HG03135 (cell line): ENCODE measurements around the gene C19orf25.

Experiments used
- ATAC-seq: cut with Tn5 transposase; IDR thresholded peaks from one replicate; pipeline ENCODE4 v1.9.1; 2021; ENCODE audit warnings: mild to moderate bottlenecking, moderate library complexity; ENCODE audit not compliant: unreplicated experiment

The C19orf25 gene

DNA sequence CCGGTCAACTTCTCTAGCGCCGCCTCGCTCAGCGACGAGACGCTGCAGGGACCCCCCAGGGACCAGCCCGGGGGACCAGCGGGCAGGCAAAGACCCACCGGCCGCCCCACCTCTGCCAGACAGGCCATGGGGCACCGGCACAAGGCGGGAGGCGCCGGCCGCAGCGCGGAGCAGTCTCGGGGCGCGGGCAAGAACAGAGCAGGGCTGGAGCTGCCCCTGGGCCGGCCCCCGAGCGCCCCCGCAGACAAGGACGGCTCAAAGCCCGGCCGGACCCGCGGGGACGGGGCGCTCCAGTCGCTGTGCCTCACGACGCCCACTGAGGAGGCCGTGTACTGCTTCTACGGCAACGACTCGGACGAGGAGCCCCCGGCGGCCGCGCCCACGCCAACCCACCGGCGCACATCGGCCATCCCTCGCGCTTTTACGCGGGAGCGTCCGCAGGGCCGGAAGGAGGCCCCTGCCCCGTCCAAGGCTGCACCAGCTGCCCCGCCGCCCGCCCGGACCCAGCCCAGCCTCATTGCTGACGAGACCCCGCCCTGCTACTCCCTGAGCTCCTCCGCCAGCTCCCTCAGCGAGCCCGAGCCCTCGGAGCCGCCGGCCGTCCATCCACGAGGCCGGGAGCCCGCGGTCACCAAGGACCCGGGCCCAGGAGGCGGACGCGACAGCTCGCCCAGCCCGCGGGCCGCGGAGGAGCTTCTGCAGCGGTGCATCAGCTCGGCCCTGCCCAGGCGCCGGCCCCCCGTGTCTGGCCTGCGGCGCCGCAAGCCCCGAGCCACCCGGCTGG lies 11.3 kb downstream of the C19orf25 start:
- no peak for ATAC-seq

GRCh38 chr19:1467215-1467489 lies 11.9 kb downstream of the C19orf25 start:
- no peak for ATAC-seq

DNA sequence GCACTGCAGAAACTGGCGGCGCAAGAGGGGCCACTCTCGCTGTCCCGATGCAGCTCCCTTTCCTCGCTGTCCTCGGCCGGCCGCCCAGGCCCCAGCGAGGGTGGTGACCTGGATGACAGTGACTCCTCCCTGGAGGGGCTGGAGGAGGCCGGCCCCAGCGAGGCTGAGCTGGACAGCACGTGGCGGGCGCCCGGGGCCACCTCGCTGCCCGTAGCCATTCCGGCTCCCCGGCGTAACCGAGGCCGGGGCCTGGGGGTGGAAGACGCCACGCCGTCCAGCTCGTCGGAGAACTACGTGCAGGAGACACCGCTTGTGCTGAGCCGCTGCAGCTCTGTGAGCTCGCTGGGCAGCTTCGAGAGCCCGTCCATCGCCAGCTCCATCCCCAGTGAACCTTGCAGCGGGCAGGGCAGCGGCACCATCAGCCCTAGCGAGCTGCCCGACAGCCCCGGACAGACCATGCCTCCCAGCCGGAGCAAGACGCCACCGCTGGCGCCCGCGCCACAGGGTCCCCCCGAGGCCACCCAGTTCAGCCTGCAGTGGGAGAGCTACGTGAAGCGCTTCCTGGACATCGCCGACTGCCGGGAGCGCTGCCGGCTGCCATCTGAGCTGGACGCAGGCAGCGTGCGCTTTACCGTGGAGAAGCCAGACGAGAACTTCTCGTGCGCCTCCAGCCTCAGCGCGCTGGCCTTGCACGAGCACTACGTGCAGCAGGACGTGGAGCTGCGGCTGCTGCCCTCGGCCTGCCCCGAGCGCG lies 12.4 kb downstream of the C19orf25 start:
- ATAC-seq, result no peak

GRCh38 chr19:1466018-1466460 lies 13.0 kb downstream of the C19orf25 start:
- ATAC-seq, result no peak

- ATAC-seq, result no peak
Observed at GRCh38 chr19:1465191-1466016, 13.6 kb downstream of the C19orf25 start.

- no peak for ATAC-seq
Observed at GRCh38 chr19:1461862-1462261, 17.2 kb downstream of the C19orf25 start.

- ATAC-seq, result no peak
Observed at GRCh38 chr19:1460033-1460995, 18.7 kb downstream of the C19orf25 start.

GRCh38 chr19:1459479-1459878 lies 19.5 kb downstream of the C19orf25 start:
- no peak for ATAC-seq

DNA sequence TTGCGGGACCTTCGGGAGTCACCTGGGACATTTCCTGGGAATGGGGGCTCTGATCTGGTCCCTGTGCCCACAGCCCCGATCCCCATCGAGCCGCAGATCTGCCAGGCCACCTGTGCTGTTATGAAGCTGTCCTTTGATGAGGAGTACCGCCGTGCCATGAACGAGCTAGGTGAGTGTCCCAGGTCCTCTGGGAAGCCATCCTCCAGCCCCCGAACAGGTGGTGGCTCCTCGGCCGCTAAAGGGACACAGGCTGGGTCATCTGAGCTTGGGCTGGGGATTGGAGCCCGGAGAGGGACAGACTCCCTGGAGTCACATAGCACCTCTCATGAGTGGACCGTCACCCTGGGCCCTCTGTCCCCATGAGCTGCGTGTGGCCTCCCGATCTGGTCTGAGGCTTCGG lies 21.1 kb downstream of the C19orf25 start:
- no peak for ATAC-seq

DNA sequence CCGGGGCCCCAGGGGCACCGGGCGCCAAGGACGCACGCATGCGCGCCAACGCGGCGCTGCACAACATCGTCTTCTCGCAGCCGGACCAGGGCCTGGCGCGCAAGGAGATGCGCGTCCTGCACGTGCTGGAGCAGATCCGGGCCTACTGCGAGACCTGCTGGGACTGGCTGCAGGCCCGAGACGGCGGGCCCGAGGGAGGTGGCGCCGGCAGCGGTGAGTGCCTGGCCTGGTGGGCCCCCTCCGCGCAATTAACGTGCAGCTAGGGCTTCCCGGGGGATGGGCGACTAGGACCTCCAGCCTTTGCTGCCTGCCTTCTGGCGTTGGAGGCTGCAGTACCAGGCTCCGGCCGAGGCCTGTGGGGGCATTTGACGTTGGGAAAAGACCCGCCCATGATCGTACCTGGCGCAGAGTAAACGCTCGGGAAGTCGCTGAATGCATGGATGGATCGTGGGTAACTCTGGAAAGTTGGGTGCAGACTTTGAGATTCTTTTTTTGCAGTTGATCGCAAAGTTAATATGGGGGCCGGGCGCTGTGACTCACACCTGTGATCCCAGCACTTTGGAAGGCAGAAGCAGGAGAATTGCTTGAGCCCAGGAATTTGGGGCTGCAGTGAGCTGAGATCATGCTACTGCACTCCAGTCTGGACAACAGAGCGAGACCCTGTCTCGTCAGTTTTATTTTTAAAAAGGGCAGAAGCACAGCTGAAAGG lies 21.8 kb downstream of the C19orf25 start:
- no peak for ATAC-seq

DNA sequence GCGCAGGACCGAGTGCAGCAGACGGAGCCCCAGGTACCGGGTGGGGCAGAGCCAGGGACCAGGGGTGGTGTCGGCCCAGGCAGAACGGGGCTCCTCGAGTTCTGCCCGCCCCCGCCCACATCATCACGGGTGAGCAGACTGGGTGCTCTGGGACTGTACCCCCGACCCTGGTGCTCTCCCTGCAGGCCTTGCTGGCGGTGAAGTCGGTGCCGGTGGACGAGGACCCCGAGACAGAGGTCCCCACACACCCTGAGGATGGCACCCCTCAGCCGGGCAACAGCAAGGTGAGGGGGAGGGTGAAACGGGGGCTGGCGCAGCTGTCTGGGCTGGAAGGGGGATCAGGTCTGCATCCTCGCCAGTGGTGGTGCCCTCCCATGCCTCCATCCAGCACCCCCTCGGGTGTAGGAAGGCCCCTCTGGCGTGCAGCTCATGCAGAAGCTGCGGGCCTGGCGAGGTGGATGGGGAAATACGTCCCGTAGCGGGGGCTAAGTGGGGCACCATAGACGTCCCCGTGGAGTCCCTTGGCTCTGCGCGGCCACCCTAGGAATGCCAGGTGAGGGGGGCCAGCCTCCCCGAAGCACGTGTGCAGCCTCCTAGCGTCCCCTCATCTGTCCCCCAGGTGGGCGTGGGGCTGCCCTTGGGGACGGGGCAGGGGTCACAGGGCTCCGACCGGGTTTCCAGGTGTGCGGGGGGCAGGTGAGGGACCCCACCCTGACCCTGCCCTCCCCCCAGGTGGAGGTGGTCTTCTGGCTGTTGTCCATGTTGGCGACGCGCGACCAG lies 22.7 kb downstream of the C19orf25 start:
- ATAC-seq, result no peak

DNA sequence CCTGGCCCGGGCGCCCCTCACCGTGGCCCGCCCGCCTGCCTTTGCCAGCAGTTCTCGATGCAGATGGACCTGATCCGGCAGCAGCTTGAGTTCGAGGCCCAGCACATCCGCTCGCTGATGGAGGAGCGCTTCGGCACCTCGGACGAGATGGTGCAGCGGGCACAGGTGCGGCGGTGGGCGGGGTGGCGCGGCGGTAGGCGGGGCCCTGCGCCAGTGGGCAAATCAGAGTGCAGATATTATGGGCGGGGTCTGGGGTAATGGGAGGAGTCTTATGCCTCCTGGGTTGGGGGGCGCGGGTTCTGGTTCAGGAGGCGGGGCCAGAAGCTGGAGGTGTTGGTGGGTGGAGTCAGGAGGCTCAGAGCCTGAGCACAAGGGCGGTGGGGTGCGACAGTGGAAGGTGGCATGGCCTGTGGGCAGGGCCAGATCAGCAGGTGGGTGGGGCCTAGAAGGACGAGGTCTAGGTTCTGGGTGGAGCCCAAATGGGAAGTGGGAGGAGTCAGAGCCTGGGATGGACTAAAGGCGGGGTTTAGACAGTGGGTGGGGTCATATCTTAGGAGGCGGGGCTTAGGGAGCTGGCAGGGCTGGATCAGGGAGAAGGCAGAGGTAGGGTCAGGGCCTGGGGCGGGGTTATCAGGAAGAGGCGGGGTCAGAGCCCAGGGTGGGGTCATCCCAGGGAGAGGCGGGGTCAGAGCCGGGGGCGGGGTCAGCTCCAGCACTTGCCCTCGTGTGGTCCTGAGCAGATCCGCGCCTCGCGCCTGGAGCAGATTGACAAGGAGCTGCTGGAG lies 23.5 kb downstream of the C19orf25 start:
- ATAC-seq, result no peak

DNA sequence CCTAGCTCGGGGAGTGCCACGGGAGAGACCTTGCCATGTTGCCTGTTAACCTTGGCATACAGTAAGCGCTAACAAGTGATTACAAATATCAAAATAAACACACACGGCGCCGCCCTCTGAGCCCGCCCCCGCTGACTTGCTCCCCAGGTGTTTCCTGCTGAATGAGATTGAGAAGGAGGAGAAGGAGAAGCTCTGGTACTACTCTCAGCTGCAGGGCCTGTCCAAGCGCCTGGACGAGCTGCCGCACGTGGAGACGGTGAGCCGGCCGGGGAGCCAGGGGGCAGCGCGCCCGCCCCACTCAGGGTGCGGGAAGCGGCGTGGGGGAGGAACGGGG lies 24.0 kb downstream of the C19orf25 start:
- ATAC-seq, result no peak

DNA sequence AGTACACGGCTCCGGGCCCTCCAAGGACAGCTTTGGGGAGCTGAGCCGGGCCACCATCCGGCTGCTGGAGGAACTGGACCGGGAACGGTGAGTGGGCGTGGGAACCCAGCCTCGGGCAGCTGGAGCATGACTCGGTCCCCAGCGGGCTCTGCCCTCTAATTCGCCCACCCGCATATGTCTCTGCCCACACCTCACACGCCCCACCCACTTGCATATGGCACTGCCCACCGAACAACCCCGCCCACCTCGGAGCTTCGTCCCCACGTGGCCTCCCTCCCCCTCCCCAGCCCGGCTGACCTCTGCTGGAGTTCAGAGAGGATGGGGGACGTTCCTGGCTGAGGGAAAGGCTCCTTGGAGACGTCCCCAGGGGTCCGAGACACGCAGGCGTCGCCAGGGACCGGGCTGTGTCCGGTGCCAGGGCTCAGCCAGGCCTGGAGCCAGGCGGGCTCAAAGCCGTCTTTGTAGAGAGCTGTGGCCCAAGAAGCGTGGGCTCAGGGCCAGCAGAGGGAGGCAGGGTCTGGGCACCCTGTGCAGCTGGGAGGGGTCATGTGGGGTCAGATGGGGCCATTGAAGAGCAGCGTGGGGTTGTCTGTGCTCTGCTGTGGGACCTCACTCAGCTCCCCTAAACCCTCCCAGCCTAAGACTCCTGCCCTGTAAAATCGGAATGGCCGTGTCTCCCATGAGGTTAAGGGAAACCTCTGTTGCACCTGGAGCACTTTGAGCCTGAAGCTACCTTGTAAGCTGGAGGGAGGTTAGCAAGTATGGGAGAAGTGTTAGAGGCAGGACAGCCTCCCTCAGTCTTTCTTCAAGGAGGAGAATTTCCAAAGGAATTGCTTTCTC lies 25.3 kb downstream of the C19orf25 start:
- no peak for ATAC-seq

- ATAC-seq, result no peak
Observed at GRCh38 chr19:1452802-1453524, 26.1 kb downstream of the C19orf25 start.

DNA sequence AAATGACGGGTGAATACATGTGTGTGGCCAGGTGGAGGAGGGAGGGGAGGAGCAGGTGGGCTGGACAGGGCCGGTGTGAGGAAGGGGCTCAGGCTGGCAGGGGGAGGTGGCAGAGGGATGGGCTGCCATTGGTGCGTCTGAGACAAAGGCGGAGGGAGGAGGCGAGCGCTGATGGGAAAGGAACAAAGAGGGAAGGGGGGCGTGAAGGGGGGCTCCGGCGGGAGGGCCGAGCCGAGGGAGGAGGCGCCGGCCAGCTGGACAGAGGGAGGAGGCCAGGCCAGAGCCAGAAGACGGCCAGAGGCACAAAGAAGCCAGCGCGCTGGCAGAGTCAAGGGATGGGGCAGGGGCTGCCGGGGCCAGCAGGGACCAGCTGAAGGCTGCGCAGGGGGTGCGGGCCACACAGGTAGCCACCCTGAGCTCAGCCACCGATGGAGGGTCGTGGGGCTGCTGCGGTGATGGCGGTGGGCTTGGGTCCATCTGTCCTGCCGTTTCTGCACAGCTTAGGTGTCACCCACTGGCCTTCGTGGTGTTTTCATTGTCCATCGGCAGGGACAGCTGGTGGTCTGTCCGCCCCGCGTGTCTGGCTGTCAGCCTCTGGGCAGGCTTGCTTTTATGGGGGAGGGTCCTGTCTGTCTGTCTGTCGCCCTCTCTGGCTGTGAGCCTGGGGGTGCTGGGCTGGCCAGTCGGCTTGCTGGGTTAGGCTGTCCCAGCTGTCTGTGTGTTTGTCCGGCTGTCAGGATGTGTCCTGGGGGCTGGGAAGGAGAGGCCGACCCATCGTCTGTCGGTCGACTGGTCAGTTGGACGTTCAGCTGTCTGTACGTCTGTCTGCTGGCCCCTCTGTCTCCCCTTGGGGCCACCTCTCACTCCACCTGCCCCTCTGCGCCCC lies 26.9 kb downstream of the C19orf25 start:
- no peak for ATAC-seq
